Skin of body (tissue), 2 donors: ENCODE results near the gene FXYD3. TPM values are rescaled to one million over a fixed set of nuclear protein-coding genes. Genes with fewer than 3 reads are reported as not detected.
"Not testable (repeated sequence)": the region's sequence is repeated elsewhere in the genome, so short reads cannot be mapped to it uniquely, and the experiment has no call there.

Source experiments
- DNase-seq: peaks from one replicate; lab custom pipeline; 2025; lab: John Stamatoyannopoulos, UW
- total RNA-seq: library from RNA; depleted of rRNA; stranded (reverse); fragments of >200 nt; gene quantifications from one replicate; pipeline ENCODE4 v1.2.3, GENCODE V29; 2014

FXYD3 gene
- total RNA-seq, 1 donor from 2014 or later, result 75.0 TPM

- no peak for DNase-seq
Observed at GRCh38 chr19:35086455-35086854, 29.2 kb upstream of the FXYD3 start.

DNA sequence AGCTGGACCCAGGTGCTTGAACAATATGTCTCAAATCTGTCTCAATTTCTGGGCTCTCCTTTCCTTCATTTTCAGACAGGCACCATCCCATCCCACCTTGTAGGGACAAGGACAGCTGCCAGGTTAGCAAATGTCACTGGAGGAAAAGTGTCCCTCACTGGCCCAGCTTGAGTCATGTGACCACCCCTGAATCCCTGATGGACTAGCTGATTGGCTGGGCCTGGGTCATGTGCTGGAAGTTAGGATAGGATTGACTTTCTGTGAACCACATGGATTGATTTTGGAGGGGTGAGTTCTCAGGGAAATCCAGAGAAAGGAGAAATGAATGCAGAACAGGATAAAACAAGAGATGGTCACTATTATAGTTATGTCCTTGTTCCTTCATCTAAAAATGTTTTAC lies 28.2 kb upstream of the FXYD3 start:
- no peak for DNase-seq

GRCh38 chr19:35088131-35088913 lies 27.3 kb upstream of the FXYD3 start:
- DNase-seq, result no peak

DNA sequence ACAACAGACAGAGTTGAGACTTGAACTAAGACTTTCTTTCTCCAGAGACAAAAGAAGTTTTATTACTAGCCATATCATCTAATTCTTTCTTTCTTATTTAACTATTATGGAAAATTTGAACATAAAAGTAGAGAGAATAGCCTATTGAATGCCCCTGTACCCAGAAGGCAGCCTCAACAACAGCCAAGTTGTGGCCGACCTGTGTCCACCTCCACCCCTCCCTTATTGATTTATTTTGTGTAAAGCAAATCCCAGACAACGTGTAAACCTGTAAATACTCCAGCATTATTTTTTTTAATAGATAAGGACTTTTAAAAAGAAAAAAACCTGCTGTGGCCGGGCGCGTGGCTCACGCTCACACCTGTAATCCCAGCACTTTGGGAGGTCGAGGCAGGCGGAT lies 26.1 kb upstream of the FXYD3 start:
- DNase-seq, result no peak

DNA sequence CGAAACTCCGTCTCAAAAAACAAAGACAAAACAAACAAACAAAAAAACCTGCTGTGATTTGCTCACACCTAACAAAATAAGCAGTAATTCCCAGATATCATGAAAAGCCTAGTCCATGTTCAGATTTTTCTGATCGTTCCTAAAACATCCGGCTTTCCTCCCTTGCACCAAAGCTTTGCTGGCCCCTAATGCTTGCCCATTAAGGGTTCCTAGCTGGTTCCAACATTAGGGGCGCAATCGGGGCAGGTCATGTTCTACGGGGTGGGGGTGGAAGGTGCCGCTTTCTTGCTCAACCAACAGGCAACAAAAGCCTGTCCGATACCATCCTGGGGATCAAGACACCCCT lies 25.5 kb upstream of the FXYD3 start:
- no peak for DNase-seq

- peak; percentile 16 for DNase-seq
Observed at GRCh38 chr19:35090506-35091214, 25.0 kb upstream of the FXYD3 start.

DNA sequence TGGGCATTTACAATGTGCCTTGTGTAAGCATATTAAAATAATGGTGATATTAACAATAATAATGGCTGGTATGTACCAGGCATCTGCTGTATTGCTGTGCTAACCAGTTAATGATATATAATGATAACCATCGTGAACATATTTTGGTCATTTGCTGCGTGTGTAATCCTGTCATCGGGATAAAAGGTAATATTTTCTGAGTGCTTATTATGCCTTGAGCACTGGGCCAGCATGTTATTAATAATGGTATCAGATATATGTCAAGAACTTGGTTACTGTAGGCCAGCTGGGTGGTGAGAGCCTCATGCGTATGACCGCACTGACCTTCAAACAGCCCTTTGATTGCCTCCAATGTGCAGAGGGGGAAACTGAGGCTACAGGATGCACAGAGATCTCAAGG lies 22.2 kb upstream of the FXYD3 start:
- no peak for DNase-seq

GRCh38 chr19:35093941-35094647 lies 21.5 kb upstream of the FXYD3 start:
- no peak for DNase-seq

DNA sequence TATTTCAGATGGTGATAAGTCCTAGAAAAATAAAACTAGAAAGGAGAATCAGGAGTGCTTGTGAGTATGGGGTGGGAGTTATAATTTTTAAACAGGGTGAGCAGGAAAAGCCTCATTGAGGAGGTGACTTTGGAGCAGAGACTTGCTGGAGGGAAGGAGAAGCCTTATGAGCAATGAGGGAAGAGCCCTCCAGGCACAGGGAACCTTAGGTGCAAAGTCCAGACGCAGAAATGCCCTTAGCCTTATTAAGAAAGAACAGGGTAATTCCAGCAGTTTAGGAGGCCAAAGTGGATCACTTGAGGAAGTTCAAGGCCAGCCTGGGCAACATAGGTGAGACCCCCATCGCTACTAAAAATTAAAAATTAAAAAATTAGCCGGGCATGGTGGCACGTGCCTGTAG lies 21.0 kb upstream of the FXYD3 start:
- no peak for DNase-seq

GRCh38 chr19:35095667-35096368 lies 19.8 kb upstream of the FXYD3 start:
- DNase-seq, result no peak

DNA sequence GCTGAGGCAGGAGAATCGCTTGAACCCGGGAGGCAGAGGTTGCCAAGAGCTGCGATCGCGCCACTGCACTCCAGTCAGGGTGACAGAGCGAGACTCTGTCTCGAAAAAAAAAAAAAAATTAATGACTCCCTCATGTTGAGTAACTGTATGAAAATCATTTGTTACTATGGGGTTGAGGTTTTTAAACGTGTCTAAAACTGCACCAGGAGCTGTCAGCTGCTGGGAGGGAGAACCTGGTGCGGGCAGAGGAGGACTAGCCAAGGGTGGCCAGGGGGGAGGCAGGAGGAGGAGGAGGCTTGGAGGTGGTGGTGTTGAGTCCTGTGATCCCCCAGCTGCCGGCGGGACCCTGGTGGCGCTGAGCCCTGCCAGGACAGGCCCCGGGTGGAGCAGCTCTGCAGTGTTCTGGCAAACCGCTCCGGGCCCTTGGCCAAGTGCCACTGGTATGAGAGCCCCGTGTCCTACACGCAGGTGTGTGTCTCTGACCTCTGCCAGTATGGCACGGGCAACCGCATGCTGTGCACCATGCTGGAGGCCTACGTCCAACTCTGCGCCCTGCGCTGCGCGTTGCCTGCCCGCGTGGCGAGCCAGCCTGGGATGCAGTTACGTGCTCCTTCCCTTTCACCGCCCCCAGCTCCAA lies 17.1 kb upstream of the FXYD3 start:
- DNase-seq, result no peak

DNA sequence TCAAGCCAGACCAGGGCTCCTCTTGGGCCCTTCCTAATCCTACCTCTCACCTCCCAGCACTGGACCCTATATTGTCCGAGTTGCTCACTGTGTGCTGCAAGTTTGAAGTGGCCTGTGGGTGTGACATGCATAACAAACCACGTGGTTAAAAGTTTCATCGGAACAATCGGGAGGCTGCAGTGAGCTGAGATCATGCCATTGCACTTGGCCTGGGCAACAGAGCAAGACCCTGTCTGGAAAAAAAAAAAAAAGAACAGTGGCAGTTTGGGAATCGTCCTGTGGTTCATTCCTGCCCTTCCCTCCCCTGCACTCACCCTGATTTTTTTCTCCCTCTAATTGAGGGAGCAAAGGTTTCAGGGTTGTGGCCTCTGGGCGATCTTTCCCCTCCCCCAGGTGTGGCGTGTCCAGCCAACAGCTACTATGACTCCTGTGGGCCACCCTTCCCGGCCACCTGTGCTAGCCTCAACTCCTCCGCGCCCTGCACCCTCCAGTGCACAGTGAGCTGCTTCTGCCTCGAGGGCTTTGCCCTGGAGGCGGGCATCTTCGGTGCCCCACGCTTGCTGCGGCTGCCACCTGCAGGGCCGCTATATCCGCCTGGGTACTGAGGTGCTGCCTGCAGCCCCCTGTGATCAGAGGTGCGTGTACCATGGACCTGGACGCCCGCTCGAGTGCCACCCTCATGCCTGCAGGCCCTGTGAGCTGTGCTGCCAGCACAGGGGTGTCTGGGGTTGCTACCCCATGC lies 16.3 kb upstream of the FXYD3 start:
- no peak for DNase-seq

DNA sequence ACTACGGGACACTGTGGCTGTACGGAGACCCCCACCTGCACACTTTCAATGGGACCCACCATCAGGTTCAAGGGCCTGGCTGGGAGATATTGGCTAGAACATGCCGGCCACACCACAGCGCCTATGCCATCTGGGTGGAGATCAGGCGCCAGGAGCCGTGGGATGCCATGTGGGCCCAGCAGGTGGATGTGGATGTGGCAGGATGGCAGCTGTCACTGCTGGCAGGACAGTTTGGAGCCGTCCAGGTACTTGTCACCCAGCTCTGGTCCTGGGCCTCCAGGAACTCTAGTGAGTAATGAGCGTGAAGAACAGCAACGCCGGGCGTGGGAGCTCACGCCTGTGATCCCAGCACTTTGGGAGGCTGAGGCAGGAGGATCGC lies 15.7 kb upstream of the FXYD3 start:
- no peak for DNase-seq

DNA sequence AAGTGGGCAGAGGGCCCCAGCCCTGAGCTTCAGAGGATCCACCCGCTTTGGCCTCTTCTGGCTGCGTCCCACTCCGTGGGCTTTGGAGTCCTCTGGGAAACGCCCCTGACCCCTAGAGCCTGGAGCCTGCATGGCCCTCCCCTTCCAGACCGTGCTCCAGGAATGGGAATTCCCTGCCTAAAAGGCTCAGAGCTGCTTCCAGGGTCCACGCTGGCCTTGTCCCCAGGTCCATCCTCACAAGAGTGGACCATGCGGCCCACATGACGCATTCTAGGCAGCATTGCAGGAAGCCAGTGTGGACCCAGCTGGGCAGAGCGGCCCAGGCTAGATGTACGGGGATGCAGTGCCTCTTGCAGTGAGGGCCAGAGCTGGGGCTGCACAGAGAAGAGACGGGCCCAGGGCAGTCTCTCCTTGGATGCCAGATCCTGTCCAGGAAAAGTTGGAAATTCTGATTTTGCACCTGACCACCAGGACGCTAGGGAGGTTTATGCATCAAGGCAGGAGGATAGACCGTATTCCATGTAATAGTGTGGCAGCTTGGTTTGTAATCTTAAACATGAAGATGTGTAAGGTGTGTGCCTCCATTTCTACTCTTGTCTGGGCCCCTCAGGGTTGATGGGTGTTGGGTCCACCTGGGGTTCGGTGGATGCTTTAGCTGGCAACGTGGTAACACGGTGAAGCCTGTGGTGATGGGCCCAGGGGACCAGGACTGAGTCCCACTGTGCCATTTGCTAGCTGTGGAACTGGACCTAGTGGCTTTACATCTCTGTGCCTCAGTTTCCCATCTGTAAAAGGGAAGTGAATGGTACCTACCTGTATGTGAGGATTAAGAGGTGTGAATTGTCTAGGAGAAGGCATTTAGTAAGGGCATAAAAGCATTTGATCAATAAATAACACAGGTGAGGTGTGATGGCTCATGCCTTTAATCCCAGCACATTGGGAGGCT lies 14.8 kb upstream of the FXYD3 start:
- no peak for DNase-seq

DNA sequence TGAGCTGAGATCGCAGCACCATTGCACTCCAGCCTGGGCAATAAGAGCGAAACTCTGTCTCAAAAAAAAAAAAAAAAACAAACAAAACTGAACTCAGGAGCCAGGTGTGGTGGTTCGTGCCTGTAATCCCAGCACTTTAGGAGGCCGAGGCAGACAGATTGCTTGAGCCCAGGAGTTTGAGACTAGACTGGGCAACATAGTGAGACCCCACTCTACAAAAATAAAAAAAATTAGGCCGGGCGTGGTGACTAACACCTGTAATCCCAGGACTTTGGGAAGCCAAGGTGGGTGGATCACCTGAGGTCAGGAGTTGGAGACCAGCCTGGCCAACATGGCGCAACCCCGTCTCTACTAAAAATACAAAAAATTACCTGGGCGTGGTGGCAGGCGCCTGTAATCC lies 13.7 kb upstream of the FXYD3 start:
- DNase-seq, result not testable (repeated sequence)

DNA sequence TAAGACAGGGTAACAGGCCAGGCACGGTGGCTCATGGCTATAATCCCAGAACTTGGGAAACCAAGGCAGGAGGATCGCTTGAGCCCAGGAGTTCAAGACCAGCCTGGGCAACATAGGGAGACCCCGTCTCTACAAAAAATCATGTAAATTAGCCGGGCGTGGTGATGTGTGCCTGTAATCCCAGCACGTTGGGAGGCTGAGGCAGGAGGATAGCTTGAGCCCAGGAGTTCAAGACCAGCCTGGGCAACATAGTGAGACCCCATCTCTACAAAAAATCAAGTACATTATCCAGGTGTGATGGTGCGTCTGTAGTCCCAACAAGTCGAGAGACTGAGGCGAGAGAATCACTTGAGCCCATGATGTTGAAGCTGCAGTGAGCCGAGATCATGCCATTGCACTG lies 12.0 kb upstream of the FXYD3 start:
- not testable (repeated sequence) for DNase-seq

DNA sequence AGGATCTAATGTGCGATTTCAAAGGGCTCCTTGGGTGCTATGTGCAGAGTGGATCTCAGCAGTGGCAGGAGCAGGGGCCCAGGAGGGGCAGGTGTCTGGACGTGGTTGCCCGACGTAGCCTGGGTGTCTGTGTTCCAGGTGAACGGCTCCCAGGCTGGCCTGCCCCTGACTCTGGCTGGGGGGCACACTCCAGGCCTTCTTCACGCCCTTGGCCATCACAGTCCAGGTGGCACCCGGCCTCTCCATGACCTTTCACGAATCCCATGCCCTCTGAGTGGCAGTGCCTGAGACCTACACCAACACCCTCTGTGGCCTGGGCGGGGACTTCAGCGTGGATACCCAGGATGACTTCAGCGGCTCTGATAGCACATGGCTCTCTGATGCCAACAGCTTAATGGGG lies 11.3 kb upstream of the FXYD3 start:
- DNase-seq, result no peak

DNA sequence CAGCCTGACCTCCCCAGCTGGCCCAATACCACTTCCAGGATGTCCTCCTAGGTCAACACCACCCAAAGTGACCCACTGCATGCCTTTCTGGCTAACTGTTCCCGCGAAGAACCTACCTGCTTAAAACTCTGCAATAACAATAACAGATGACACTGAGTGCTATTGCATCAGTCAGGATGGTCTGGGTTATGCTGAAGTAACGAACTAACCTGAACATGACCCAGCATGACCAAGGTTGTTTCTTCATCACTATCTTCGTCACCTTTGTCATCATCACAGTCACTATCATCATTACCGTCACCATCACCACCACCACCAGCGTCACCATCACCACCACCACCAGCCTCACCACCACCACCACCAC lies 10.6 kb upstream of the FXYD3 start:
- no peak for DNase-seq

- no peak for DNase-seq
Observed at GRCh38 chr19:35105411-35106290, 10.0 kb upstream of the FXYD3 start.
